Measurements from ENCODE around the gene GLI2.

Gene GLI2

GRCh38 chr2:120738117-120738516 is 2.4 kb downstream of the GLI2 start:
- no peak for DNase-seq (ENCODE audit: low spot score)

DNA sequence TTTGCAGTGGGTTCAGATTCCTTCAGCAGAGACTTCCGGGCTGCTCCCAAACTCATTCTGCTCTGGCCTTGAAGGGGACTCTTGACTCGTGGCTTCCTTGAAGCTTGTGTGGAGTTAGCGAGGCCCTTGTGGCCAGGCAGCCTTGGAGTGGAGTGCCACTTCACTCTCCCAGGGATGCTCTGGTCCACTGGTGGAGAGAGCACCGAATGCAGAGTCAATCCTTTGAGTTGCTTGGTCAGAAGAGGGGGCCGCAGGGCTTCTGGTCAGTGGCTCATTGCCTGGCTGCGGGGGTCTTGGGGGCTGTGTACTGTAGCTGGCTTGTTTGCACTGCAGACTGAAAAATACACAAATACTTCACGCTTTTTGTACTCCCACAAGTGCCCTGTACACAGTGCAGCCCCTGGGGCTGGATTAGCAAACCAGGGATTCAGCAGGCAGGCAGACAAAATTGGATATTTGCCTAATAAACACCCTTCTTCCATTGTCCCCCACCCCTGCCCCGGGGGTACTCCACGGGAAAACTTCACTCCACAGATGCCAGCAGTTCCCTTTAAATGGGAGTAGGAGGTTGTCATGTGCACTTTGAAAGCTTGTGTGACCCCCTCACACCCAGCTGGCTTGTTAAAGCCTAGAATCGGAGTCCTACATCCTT is 3.2 kb downstream of the GLI2 start:
- DNase-seq (ENCODE audit: low spot score): no peak

DNA sequence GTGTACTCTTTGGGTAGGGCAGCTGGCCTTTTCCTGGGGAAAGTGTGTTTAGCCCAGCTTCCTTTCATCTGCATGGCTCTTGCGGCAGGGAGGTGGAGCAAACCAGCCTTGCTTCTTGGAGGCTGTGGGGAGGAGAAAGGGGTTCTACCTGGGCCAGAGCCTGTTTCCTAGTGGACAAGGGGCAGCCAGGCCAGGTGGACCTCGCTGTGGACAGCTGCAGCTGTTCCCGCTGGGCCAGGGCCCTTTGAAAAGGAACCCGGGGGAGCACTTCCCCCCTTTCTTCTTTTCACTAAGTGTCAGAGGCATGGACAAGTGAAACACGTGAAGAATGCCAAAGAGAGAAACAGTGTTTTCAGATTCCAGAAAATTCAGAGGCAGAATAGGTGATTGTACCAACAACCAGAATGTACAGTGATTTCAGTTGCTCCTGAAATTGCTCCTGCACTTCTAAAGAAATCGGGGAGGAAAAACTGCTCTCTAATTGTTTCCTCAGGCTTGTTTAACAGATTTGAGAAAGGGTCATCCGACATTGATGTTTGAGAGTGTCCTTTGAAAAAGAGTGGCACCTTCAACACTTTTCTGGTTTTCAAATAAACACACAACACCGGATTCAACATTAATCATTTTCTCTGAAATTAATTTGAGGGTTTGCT is 3.9 kb downstream of the GLI2 start:
- no peak for DNase-seq (ENCODE audit: low spot score)

DNA sequence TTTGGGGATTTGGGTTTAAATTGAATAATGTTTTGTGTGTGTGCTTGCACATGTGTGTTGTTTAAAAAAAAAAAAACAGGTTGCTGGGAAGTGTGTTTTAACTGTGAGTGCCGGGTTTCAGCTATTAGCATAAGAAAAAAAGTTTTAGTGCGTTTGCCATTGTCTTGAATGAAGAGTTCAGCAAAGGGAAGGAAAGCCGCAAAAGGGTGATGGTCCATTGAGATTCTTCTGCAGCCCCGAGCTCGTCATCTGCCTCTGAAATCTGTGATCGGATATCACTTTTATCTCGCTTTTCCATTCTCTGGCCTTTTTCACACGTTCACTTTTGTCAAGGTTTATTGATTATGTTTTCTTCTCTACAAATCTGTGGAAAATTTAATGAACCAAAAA is 4.7 kb downstream of the GLI2 start:
- DNase-seq (ENCODE audit: low spot score): no peak

- DNase-seq (ENCODE audit: low spot score): peak; percentile 11
Observed at GRCh38 chr2:120740765-120741524, 5.3 kb downstream of the GLI2 start.

DNA sequence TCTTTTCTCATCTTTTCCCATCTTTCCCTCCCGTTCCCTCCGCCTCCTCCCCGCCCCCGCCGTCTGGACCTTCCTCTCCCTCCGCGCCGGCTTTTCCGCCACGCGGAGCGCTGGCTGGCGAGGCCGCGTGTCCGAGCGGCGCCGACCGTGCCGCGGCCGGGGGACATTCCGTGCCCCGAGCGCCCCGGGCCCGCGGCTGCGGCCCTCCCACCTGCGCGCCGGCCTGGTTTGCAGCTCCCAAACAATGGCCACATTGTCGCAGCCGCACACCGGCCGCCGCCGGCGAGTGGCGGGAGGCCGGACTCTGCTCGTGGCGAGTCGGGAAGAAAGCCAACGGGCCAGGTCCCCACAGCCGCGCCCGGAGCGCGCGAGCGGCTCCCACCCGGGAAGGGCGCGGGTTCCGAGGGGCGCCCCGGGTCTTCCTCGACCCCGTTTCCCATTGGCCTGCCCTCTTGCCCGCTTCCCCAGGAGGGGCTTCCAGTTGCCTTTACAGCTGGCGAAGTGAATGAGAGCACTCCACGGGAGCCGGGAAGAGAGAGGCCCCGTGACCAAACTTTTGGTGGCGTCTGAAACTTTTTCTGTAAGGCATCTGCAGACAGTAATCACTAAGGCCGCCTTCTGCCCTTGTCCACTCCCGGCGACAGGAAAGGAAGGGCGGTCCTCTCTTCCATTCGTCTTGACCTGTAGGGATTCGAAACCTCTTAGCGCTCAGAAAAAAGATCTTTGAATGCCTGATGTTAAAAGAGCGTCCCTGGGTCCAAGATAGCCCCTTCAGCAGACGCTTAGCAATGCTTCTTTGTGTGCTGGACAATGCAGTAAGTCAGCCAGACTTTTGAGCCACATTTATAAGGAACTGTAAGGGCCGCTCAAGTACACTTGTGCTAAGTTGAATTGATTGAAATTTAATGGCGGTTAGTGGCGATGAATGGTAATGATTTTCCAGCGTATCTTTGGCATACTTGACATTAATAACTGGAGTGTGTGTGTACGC is 6.2 kb downstream of the GLI2 start:
- DNase-seq (ENCODE audit: low spot score): peak; percentile 46

GRCh38 chr2:120743657-120744056 is 8.0 kb downstream of the GLI2 start:
- DNase-seq (ENCODE audit: low spot score): no peak

DNA sequence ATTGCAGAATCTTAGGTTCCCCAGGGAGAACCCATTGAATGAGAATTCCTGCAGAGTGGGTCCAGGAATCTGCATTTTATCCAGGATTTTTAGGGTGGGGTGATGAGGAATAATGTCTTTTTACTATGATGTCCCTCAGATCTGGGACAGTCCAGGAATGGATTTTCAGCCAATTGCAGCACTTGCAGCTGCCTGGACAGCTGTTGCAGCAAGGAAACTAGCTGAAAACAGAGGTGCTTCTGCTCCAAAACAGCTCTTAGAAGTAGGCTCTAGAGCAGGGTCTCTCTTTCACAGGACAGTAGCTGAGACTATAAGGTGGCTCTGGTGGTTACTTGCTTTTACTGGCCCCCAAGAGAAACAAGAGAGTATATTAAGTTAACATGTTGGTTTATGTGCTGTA is 9.1 kb downstream of the GLI2 start:
- no peak for DNase-seq (ENCODE audit: low spot score)

DNA sequence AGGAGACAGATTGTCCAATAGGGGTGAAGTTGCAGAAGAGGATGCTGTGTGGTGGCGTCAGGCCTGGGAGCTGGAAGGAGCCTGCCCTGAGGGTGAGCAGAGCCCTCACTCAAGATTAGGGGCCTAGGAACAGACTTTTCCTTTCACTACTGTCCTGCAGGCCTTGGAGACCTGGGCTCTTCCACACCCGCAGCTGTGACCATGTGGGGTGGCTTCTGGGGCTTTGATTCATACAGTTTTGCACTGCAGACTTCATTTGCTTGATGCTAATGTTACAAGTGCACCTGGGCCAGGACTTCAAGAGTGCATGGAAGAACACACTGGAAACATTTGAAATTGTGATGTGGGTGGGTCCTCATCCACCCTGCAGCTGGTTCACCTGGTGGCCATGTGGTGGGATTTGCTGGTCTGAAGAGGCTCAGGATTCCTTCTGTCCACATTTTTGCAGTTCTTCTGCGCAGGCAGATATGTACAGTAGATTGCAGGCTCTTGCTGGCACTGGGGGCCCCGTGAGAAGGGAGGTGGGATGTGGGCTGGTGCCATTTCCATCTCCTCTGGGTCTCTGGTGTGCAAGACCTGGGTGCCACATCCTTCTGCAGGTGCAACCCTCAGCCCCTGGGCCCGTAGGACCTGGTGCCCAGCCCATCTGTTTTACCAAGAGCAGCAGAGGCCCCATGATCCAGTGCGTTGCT is 9.9 kb downstream of the GLI2 start:
- DNase-seq (ENCODE audit: low spot score): no peak

DNA sequence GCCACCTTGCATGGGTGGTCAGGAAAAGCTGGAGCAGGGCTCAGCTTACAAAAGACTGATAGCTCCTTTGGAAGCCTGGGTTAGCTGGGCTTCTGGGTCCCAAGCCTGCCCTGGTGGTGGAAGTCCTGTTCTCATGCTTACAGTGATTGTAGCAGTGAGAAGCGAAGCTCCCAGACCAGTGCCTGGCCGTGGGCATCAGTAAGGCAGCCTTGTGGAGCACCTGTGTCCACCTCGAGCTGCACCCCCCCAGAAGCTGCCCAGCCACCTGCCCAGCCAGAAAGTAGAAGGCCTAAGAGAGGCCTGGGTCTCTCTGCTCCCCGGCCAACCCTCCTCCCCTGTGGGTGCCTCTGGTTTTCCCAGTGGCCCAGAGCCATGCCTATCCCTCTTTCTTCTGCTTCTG is 10.5 kb downstream of the GLI2 start:
- DNase-seq (ENCODE audit: low spot score): no peak

GRCh38 chr2:120747281-120747680 is 11.6 kb downstream of the GLI2 start:
- DNase-seq (ENCODE audit: low spot score): no peak

GRCh38 chr2:120747706-120748105 is 12.0 kb downstream of the GLI2 start:
- no peak for DNase-seq (ENCODE audit: low spot score)

DNA sequence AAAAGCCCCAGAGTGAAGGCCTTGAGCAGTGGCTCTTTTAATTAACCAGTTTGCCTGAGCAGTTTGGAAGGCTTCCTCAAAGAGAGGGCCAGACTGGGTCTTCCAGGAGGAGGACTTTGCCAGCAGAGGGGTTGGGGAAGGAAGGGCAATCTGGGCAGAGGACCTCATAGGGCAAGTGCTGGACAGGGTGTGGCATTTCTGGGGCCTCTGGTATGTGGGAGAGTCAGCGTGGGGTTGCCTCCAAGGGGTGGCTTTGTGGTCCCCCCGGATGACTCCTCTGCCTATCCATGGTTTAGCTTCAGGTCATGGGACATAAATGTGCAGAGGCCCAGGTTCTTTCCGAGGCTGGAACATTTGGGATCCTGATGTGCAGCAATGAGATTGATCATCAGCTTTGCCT is 12.6 kb downstream of the GLI2 start:
- no peak for DNase-seq (ENCODE audit: low spot score)

GRCh38 chr2:120748741-120749140 is 13.1 kb downstream of the GLI2 start:
- DNase-seq (ENCODE audit: low spot score): no peak

GRCh38 chr2:120749506-120750431 is 14.1 kb downstream of the GLI2 start:
- no peak for DNase-seq (ENCODE audit: low spot score)

DNA sequence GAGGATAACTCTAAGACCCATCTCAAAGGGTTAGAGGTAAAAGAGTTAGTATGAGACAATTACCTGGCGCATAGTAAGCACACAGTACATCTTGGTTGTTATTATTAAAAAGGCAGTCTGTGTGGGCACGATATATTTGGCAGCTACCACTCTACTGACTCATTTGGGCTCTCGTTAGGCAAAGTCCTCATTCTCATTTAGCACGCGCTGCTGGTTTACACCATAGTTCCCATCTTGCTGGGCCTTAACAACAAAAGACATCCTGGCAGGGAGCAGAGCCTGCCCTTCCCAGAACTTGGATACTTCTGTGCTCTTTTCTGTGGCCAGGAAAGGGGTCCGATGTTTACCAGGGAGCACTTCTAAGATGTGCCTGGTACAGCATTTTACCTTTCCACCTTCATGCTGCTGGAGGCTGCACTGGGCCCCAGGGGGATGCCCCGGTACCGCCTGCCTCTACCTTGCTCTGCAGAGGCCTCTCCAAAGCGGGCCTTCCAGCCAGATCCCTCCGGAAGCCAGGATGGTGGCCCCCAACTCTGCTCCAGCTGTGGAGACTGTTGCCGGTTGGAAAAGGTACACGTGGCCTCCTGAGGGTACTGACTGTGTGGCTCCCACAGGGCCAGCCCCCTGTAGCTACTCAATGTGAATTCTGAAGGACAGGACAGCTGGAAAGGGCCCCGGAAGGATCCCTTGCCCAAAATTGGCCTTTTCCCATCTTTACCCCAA is 15.0 kb downstream of the GLI2 start:
- no peak for DNase-seq (ENCODE audit: low spot score)

DNA sequence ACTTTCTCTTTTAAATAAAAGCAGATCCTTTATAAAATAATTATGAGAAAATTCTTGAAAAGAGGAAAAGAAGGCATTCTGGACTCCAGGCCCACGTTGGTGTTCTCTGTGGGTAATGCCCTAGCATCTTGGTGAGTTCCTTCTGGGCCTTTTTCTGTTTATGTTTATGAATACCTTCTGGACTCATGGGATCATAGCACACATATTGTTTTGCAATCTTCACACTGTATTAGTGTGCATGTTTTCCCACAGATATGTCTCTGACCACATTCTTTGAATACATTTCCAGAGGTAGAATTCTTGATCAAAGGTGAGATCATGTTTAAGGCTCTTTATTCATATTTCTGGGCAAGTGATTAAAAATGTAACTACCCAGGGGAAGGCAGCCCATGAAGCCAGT is 15.9 kb downstream of the GLI2 start:
- peak; percentile 43 for DNase-seq (ENCODE audit: low spot score)

GRCh38 chr2:120754067-120754960 is 18.6 kb downstream of the GLI2 start:
- DNase-seq (ENCODE audit: low spot score): no peak

All from AG08396 (cell line).